CD14-positive monocyte (primary cell): ENCODE measurements around the gene SPATA33. TPM values are rescaled to one million over a fixed set of nuclear protein-coding genes. Genes with fewer than 3 reads are reported as not detected.

ENCODE experiments used
- DNase-seq, 3 donors: peaks; one replicate each; pipeline ENCODE4 v3.0.0-alpha.2; 2011 to 2022
- H2AFZ ChIP-seq: 2 replicates; pipeline ENCODE4 v1.6.0; 2012; ENCODE audit warnings: mild to moderate bottlenecking, low read depth, low read length, inconsistent platforms; ENCODE audit not compliant: insufficient read depth, poor library complexity, severe bottlenecking
- H3K27ac ChIP-seq, 2 donors: 1 replicate in 1 of 2; 2 replicates in 1 of 2; pipeline ENCODE4 v1.5.1; 2012 to 2013; ENCODE audit warnings: low read length in 2 of 2, control low read depth in 1 of 2, inconsistent platforms in 1 of 2, low read depth in 1 of 2, mild to moderate bottlenecking in 1 of 2
- H3K27me3 ChIP-seq, 2 donors: one replicate each; pipeline versions ENCODE4 v1.6.0 to v1.6.1; 2011 to 2013; ENCODE audit warnings: low read length in 2 of 2; ENCODE audit not compliant: control insufficient read depth in 2 of 2, insufficient read depth in 2 of 2
- H3K36me3 ChIP-seq, 2 donors: replicated peaks in 1 of 2; 1 replicate in 1 of 2; 2 replicates in 1 of 2; pipeline versions ENCODE4 v1.5.1 to v1.6.1; 2012 to 2013; ENCODE audit warnings: low read length in 2 of 2, control low read depth in 1 of 2, inconsistent platforms in 1 of 2, mild to moderate bottlenecking in 1 of 2; ENCODE audit not compliant: insufficient read depth in 2 of 2, control insufficient read depth in 1 of 2
- H3K4me1 ChIP-seq, 2 donors: 1 replicate in 1 of 2; 2 replicates in 1 of 2; pipeline versions ENCODE4 v1.5.1 to v1.6.1; 2012 to 2013; ENCODE audit warnings: low read length in 2 of 2, control low read depth in 1 of 2, inconsistent platforms in 1 of 2, mild to moderate bottlenecking in 1 of 2, moderate library complexity in 1 of 2; ENCODE audit not compliant: insufficient read depth in 2 of 2, control insufficient read depth in 1 of 2
- H3K4me2 ChIP-seq: replicated peaks from 2 replicates; pipeline ENCODE3; 2012; ENCODE audit warnings: low read length, moderate library complexity, mild to moderate bottlenecking; ENCODE audit not compliant: poor library complexity, severe bottlenecking; ENCODE audit errors: extremely low read depth
- H3K4me3 ChIP-seq, 3 experiments: fragments of 200-600 bp in 1 of 3; sonication (generic) in 1 of 3; replicated peaks in 1 of 3; 1 replicate in 2 of 3; 2 replicates in 1 of 3; pipeline ENCODE4 v1.5.1; 2011 to 2013; ENCODE audit warnings: low read length in 3 of 3, mild to moderate bottlenecking in 3 of 3, control low read depth in 2 of 3, low read depth in 2 of 3, inconsistent platforms in 1 of 3, moderate library complexity in 1 of 3
- H3K79me2 ChIP-seq: 2 replicates; pipeline ENCODE4 v1.6.0; 2012; ENCODE audit warnings: mild to moderate bottlenecking, control low read depth, inconsistent platforms, low read length, moderate library complexity; ENCODE audit not compliant: insufficient read depth
- H3K9ac ChIP-seq: 2 replicates; pipeline ENCODE4 v1.6.0; 2017; ENCODE audit warnings: low read length, mild to moderate bottlenecking; ENCODE audit not compliant: insufficient read depth, poor library complexity, severe bottlenecking
- H3K9me3 ChIP-seq, 2 donors: replicated peaks in 1 of 2; 1 replicate in 1 of 2; 2 replicates in 1 of 2; pipeline versions ENCODE4 v1.5.1 to v1.6.1; 2012 to 2013; ENCODE audit warnings: low read length in 2 of 2, control low read depth in 1 of 2; ENCODE audit not compliant: control insufficient read depth in 1 of 2, insufficient read depth in 1 of 2
- H4K20me1 ChIP-seq: 2 replicates; pipeline ENCODE4 v1.6.0; 2012; ENCODE audit warnings: mild to moderate bottlenecking, low read length, control low read depth, moderate library complexity; ENCODE audit not compliant: insufficient read depth
- H3K27ac Mint-ChIP-seq, 7 donors: one replicate each; pipeline ENCODE4 v1.8.0; 2020; ENCODE audit warnings: mild to moderate bottlenecking in 7 of 7, mixed read lengths in 7 of 7, moderate library complexity in 6 of 7, inconsistent platforms in 2 of 7
- H3K27me3 Mint-ChIP-seq, 3 donors: one replicate each; pipeline ENCODE4 v1.8.0; 2021 to 2022; ENCODE audit warnings: low read depth in 3 of 3, mild to moderate bottlenecking in 3 of 3, mixed read lengths in 3 of 3, moderate library complexity in 3 of 3, inconsistent platforms in 1 of 3
- H3K36me3 Mint-ChIP-seq, 2 donors: one replicate each; pipeline ENCODE4 v1.8.0; 2020; ENCODE audit warnings: mixed read lengths in 2 of 2, inconsistent platforms in 1 of 2, mild to moderate bottlenecking in 1 of 2
- H3K4me1 Mint-ChIP-seq: one replicate; pipeline ENCODE4 v1.8.0; 2020; ENCODE audit warnings: mild to moderate bottlenecking, mixed read lengths
- H3K4me3 Mint-ChIP-seq, 2 donors: one replicate each; pipeline ENCODE4 v1.8.0; 2020; ENCODE audit warnings: mild to moderate bottlenecking in 2 of 2, mixed read lengths in 2 of 2, moderate library complexity in 1 of 2
- H3K9me3 Mint-ChIP-seq, 7 donors: one replicate each; pipeline ENCODE4 v1.8.0; 2020 to 2022; ENCODE audit warnings: mixed read lengths in 7 of 7, mild to moderate bottlenecking in 6 of 7, moderate library complexity in 6 of 7, inconsistent platforms in 2 of 7
- WGBS: methylation state at CpG from one replicate; pipeline ENCODE4 v1.1.5; 2013; ENCODE audit warnings: missing lambda C conversion rate; ENCODE audit not compliant: insufficient coverage; 5-methylcytosine and 5-hydroxymethylcytosine counted together
- intact Hi-C, 2 donors: fragments of 100-400 bp; cut with micrococcal nuclease; formaldehyde crosslinking; loops; one replicate each; pipeline versions ENCODE4 v1.15.0 to v1.15.1; 2023
- polyA plus RNA-seq, 3 donors: library from polyadenylated mRNA; depleted of rRNA in 1 of 3; unstranded in 2 of 3; stranded (reverse) in 1 of 3; fragments of 300-500 nt in 2 of 3; fragments of >200 nt in 1 of 3; fragmentation: Illumina TruSeq in 2 of 3; gene quantifications; 1 replicate in 2 of 3; 2 replicates in 1 of 3; pipeline ENCODE4 v1.2.3, GENCODE V29; 2012 to 2021
- TF ChIP-seq, protein P1 (sequence below): fragments of 200-600 bp; IDR thresholded peaks from one replicate; pipeline ENCODE4 v1.8.0; 2022; ENCODE audit warnings: antibody characterized with exemption, mild to moderate bottlenecking

SPATA33 gene
- polyA plus RNA-seq, 3 donors = 1.4 to 3.5 (median 1.8) TPM

DNA sequence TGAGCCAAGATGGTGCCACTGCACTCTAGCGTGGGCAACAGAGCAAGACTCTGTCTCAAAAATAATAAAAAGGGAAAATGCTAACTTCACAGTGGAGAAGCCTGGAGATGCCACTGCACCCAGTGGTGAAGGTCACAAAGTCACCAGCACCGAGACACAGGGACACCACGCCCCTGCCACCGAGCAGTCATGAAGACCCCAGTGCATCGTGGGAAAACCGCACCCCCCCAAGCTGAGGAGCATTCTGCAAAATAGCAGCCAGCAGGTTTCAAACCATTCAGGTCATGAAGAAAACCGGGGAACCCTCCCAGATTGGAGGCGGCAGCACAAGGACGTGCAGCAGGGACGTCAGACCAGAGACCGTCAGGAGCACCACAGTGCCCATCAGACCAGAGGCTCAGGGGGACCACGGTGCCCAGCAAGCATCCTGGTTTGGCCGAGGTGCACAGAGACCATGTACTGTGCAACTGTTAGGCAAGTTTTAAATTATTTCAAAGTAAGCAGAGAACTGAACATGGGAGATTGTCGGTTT, 13.8 kb upstream of the SPATA33 start:
- H3K9ac ChIP-seq = no peak overlapping the region
- no peaks in the 10 kb centered on the region for H3K79me2 ChIP-seq
- peaks cover 37 to 39% of the 10 kb centered on the region in 2 donors for H3K36me3 ChIP-seq
- no peaks in the 10 kb centered on the region for H3K27me3 ChIP-seq
- Mint-ChIP-seq H3K36me3 (peaks cover 28 to 41% of the 10 kb centered on the region in 2 donors), H3K4me3 (no peak overlapping the region), H3K9me3 (peaks cover 0 to 2% (median 0%) of the 10 kb centered on the region in 7 donors), H3K27me3 (peaks cover 0 to 7% (median 6%) of the 10 kb centered on the region in 3 donors), H3K27ac (peak overlapping the region in 1 of 7 donors; percentile 60), H3K4me1 (peaks cover 7% of the 10 kb centered on the region)
- peaks cover 10% of the 10 kb centered on the region for H4K20me1 ChIP-seq
- no peak overlapping the region for H3K4me3 ChIP-seq
- 91% methylated on average over 14 of the region's 14 CpGs for WGBS
- TF ChIP-seq, protein P1, sequence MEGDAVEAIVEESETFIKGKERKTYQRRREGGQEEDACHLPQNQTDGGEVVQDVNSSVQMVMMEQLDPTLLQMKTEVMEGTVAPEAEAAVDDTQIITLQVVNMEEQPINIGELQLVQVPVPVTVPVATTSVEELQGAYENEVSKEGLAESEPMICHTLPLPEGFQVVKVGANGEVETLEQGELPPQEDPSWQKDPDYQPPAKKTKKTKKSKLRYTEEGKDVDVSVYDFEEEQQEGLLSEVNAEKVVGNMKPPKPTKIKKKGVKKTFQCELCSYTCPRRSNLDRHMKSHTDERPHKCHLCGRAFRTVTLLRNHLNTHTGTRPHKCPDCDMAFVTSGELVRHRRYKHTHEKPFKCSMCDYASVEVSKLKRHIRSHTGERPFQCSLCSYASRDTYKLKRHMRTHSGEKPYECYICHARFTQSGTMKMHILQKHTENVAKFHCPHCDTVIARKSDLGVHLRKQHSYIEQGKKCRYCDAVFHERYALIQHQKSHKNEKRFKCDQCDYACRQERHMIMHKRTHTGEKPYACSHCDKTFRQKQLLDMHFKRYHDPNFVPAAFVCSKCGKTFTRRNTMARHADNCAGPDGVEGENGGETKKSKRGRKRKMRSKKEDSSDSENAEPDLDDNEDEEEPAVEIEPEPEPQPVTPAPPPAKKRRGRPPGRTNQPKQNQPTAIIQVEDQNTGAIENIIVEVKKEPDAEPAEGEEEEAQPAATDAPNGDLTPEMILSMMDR = no peak
- H3K4me2 ChIP-seq = no peak overlapping the region
- no peak for DNase-seq
- no peak overlapping the region for H3K27ac ChIP-seq
- no peaks in the 10 kb centered on the region for H3K9me3 ChIP-seq
- H3K4me1 ChIP-seq = peaks cover 0 to 5% of the 10 kb centered on the region in 2 donors
- H2AFZ ChIP-seq = no peak overlapping the region
- intact Hi-C loops = loop anchor here (5.0 to 10.0 kb wide), 2 partner anchors 67 to 69 kb away; partner anchors contain the start of gene CPNE7 (in 2 of the 2)

DNA sequence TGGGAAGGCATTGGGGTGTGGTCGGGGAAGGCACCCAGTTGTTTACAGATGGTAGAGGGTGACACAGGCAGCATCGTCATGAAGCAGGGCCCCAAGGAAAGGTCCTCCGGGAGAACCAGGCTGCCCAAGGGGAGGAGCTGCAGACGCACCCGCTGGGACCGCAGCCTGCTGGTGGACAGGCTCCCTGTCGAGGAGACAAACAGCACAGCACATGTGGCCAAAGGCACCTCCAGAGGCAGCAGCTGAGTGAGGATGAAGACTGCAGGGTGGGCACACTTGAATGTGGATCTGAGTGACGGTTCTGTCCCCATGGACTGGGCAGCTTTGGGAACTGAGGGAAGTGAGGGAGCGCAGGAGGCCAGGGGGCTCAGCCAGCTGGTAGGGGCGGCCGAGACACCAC, 12.5 kb upstream of the SPATA33 start:
- H3K4me3 Mint-ChIP-seq = no peak overlapping the region
- H2AFZ ChIP-seq = no peak overlapping the region
- no peak overlapping the region for H3K27ac ChIP-seq
- no peak overlapping the region for H3K4me3 ChIP-seq
- H3K9ac ChIP-seq = no peak overlapping the region
- intact Hi-C loops = loop anchor here in 1 of 2 donors (10.0 kb wide), 1 partner anchor 70 kb away; the partner anchor contains the start of gene CPNE7
- H3K9me3 ChIP-seq = no peaks in the 10 kb centered on the region
- peaks cover 7% of the 10 kb centered on the region for H3K4me1 Mint-ChIP-seq
- peak overlapping the region in 1 of 7 donors; percentile 54 for H3K27ac Mint-ChIP-seq
- H3K79me2 ChIP-seq = no peaks in the 10 kb centered on the region
- 97% methylated on average over 9 of the region's 11 CpGs for WGBS
- H3K27me3 ChIP-seq = no peaks in the 10 kb centered on the region
- TF ChIP-seq, protein P1 = no peak
- H4K20me1 ChIP-seq = peaks cover 17% of the 10 kb centered on the region
- DNase-seq = no peak
- no peak overlapping the region for H3K4me2 ChIP-seq
- H3K9me3 Mint-ChIP-seq = peaks cover 0 to 2% (median 0%) of the 10 kb centered on the region in 7 donors
- peaks cover 0 to 6% (median 6%) of the 10 kb centered on the region in 3 donors for H3K27me3 Mint-ChIP-seq
- peaks cover 36 to 54% of the 10 kb centered on the region in 2 donors for H3K36me3 Mint-ChIP-seq
- peaks cover 0 to 5% of the 10 kb centered on the region in 2 donors for H3K4me1 ChIP-seq
- H3K36me3 ChIP-seq = peaks cover 39 to 48% of the 10 kb centered on the region in 2 donors
